Subcutaneous abdominal adipose tissue (tissue), 5 donors: ENCODE measurements around the gene FPGT.
"Not testable (repeated sequence)": the region's sequence is repeated elsewhere in the genome, so short reads cannot be mapped to it uniquely, and the experiment has no call there.

Source experiments
- H3K27ac ChIP-seq: one replicate; pipeline ENCODE4 v1.7.0; 2013; ENCODE audit warnings: low read depth, mild to moderate bottlenecking, inconsistent platforms, low read length, moderate library complexity
- H3K27me3 ChIP-seq, 5 donors: one replicate each; pipeline ENCODE4 v1.7.0; 2013; ENCODE audit warnings: low read length in 5 of 5, inconsistent platforms in 1 of 5; ENCODE audit not compliant: control insufficient read depth in 5 of 5, insufficient read depth in 4 of 5
- H3K36me3 ChIP-seq, 5 donors: one replicate each; pipeline ENCODE4 v1.7.0; 2013; ENCODE audit warnings: low read length in 5 of 5; ENCODE audit not compliant: control insufficient read depth in 5 of 5, insufficient read depth in 5 of 5
- H3K4me1 ChIP-seq, 5 donors: one replicate each; pipeline ENCODE4 v1.7.0; 2013; ENCODE audit warnings: low read length in 5 of 5, mild to moderate bottlenecking in 3 of 5, moderate library complexity in 1 of 5; ENCODE audit not compliant: control insufficient read depth in 5 of 5, insufficient read depth in 5 of 5
- H3K4me3 ChIP-seq, 5 donors: one replicate each; pipeline ENCODE4 v1.7.0; 2013; ENCODE audit warnings: low read length in 5 of 5, low read depth in 1 of 5
- H3K9ac ChIP-seq, 5 donors: one replicate each; pipeline ENCODE4 v1.7.0; 2013; ENCODE audit warnings: low read length in 5 of 5, mild to moderate bottlenecking in 4 of 5, moderate library complexity in 3 of 5
- H3K9me3 ChIP-seq, 5 donors: one replicate each; pipeline ENCODE4 v1.7.0; 2013; ENCODE audit warnings: low read length in 5 of 5; ENCODE audit not compliant: control insufficient read depth in 5 of 5
- donor health status: healthy.
- donor health status: healthy.
- donor health status: healthy.
- donor health status: healthy.
- donor health status: healthy.

FPGT gene

DNA sequence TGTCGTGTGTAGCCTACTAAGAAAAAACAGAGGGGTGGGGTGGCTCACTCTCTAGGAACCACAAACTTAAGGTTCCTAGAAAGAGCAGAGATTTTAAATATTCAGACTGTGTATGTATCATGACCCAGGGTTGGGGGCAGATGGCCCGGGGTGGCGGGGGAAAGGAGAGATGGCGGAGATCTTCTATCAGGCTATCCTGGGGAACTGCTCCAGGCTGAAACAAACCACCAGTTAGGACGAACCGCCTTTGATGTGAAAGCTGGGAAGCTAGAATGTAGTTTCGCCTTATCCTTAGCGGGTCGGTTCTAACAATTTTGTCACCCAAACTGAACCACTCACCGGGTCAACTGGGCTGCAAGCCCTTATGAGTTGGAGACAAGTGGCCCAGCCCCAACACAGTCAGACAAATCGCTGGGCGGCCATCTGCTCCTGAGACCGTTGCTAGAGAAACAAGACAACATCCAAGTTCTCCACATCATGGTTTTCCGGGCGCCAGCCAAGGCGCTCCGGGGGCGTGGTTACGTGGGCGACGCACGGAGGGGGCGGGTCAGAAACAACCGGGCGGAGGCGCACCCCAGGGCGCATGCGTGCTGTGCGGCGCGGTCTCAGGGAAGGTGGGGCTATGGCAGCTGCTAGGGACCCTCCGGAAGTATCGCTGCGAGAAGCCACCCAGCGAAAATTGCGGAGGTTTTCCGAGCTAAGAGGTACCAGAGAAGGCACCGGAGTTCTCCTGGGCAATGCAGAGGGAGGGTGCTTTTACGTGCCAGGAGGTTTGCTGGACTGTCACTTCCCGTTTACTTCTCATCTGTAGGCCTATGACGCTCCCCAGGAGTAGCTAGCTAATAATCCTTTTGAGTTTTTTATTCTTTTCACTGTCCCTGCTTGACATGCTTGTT, at the start of gene FPGT, which contains the start of gene LRRIQ3:
Gene FPGT (plus strand): TSS at position 586 of the 896 bp plus-strand sequence. CDS start 37 bp downstream, at position 623.
Gene LRRIQ3 (minus strand): TSS at position 520 of the 896 bp plus-strand sequence. CDS start 14,492 bp downstream, outside the sequence.
- Histone ChIP-seq H3K9me3 (no peaks in the 10 kb centered on the region), H3K4me1 (peaks cover 3 to 21% (median 14%) of the 10 kb centered on the region in 5 donors), H3K36me3 (peaks cover 6 to 15% (median 9%) of the 10 kb centered on the region in 5 donors), H3K27ac (peak within 1 kb of the TSS; percentile 66), H3K9ac (peak within 1 kb of the TSS; percentile 86 to 97 (median 94)), H3K27me3 (no peaks in the 10 kb centered on the region), H3K4me3 (peak within 1 kb of the TSS; percentile 94 to 99 (median 99))

DNA sequence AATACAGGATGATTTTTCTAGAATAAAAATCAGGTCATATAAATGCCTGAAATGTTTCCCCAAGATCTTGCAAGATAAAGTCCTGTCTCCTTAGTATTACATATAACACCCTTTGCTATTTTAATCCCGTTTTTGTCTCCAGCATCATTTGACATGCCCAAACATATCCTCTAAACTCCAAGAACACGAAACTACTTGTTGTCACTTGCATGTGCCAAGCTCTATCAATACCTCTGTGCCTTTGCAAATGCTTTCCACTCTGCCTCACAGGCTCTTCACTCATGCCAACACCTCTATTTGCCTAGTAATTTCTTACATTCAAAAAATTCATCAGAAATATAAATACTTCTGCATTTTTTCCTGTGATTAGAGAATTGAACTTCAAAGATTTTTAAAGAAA, 38.0 kb upstream of the FPGT start:
- no peak overlapping the region for H3K4me3 ChIP-seq
- H3K27me3 ChIP-seq = no peaks in the 10 kb centered on the region
- no peak overlapping the region for H3K27ac ChIP-seq
- no peaks in the 10 kb centered on the region for H3K36me3 ChIP-seq
- H3K9me3 ChIP-seq = no peaks in the 10 kb centered on the region
- H3K9ac ChIP-seq = no peak overlapping the region
- H3K4me1 ChIP-seq = peaks cover 0 to 8% (median 0%) of the 10 kb centered on the region in 5 donors

DNA sequence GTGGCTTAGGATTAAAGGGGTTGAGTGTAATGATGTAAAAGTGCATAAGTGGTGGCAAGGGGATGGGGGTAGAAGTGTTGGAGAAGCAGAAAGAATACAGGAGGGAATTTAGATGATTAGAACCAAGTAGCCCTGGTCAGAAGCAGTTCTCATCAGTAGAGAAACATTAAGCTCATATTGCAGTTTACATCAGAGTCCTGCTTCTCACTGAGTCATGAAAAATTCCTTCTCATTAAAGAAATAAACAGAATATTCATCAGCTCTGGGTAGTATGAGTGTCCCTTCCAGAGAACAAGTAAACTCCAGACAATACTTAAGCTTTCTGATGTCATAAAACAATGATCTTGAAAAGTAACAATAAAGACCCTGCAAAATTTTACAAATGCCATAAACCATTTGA, 36.5 kb upstream of the FPGT start:
- Histone ChIP-seq H3K9me3 (no peaks in the 10 kb centered on the region), H3K4me1 (peaks cover 0 to 8% (median 0%) of the 10 kb centered on the region in 5 donors), H3K27me3 (no peaks in the 10 kb centered on the region), H3K4me3 (no peak overlapping the region), H3K36me3 (no peaks in the 10 kb centered on the region), H3K27ac (no peak overlapping the region), H3K9ac (no peak overlapping the region)

DNA sequence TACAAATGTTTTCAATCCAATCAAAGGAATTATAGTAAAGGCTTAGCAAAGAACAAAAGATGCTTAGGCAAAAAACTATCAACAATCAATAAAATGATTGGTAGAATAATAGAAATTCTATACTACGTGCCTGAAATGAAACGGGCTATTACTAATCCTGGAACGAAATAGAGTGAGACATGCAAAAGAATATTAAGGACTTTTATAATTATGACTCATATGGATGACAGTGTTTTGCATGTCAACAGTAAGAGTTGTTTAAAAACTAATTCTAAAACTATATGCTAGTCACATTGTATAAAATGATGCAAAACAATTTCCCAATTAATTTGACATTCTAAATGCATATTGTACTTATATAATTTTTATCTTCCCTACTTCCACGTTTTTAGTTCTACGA, 35.7 kb upstream of the FPGT start:
- Histone ChIP-seq H3K9me3 (no peaks in the 10 kb centered on the region), H3K27ac (no peak overlapping the region), H3K4me1 (peaks cover 0 to under 1% (median 0%) of the 10 kb centered on the region in 5 donors), H3K27me3 (no peaks in the 10 kb centered on the region), H3K9ac (no peak overlapping the region), H3K36me3 (no peaks in the 10 kb centered on the region), H3K4me3 (no peak overlapping the region)

DNA sequence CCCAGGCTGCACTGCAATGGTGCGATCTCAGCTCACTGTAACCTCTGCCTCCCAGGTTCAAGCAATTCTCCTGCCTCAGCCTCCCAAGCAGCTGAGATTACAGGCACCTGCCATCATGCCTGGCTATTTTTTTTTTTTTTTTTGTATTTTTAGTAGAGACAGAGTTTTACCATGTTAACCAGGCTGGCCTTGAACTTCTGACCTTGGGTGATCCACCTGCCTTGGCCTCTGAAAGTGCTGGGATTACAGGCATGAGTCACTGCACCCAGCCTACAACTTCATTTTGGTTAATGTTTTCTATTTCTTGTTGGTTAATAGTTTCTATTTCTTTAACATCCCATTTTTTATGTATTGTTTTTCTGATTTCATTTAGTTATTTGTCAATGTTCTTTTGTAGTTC, 23.6 kb upstream of the FPGT start:
- H3K4me1 ChIP-seq, H3K9ac ChIP-seq, H3K27me3 ChIP-seq, H3K36me3 ChIP-seq, H3K27ac ChIP-seq, H3K4me3 ChIP-seq: not testable (repeated sequence)
- H3K9me3 ChIP-seq = peaks cover 9 to 24% (median 13%) of the 10 kb centered on the region in 5 donors

DNA sequence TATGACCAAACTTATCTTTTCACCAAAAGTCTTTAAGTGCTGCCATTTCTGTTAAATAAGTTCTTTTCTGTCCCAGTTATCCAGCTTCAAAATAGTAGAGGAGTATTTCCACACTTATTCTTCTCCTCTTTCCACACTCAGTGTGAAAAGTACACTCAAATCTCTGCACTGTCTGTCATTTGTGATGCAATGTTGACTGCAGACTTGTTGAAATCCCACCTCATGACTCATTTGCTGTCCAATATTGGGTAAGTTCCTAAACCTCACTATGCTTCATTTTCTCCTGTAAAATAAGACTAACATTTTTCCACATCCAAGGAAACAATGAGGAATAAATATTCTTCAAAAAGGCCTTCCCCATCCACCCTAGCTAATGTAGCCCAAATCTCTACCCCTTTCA, 17.6 kb upstream of the FPGT start:
- Histone ChIP-seq H3K4me3 (no peak overlapping the region), H3K27ac (no peak overlapping the region), H3K4me1 (peaks cover 0 to 3% (median 0%) of the 10 kb centered on the region in 5 donors), H3K36me3 (no peaks in the 10 kb centered on the region), H3K9me3 (peaks cover 0 to 3% (median under 1%) of the 10 kb centered on the region in 5 donors), H3K9ac (no peak overlapping the region), H3K27me3 (no peaks in the 10 kb centered on the region)

DNA sequence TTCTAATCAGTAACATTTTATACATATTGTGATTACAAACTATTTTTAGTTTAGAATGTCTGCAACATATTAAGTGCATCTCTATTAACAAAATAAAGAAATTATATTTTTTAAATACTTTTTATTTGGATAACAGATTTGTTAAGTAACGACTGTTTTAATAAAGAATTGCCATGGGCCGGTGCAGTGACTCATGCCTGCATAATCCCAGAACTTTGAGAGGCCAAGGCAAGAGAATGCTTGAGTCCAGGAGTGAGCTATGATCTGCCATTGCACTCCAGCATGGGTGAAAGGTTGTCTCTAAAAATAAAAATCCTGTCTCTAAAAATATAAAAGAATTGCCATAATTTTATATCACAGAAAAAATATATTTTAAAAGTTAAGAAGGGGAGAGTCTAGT, 4.1 kb upstream of the FPGT start:
- no peaks in the 10 kb centered on the region for H3K36me3 ChIP-seq
- H3K4me1 ChIP-seq = peaks cover under 1 to 11% (median 4%) of the 10 kb centered on the region in 5 donors
- no peak overlapping the region for H3K4me3 ChIP-seq
- no peaks in the 10 kb centered on the region for H3K27me3 ChIP-seq
- no peaks in the 10 kb centered on the region for H3K9me3 ChIP-seq
- H3K9ac ChIP-seq = no peak overlapping the region
- H3K27ac ChIP-seq = no peak overlapping the region

DNA sequence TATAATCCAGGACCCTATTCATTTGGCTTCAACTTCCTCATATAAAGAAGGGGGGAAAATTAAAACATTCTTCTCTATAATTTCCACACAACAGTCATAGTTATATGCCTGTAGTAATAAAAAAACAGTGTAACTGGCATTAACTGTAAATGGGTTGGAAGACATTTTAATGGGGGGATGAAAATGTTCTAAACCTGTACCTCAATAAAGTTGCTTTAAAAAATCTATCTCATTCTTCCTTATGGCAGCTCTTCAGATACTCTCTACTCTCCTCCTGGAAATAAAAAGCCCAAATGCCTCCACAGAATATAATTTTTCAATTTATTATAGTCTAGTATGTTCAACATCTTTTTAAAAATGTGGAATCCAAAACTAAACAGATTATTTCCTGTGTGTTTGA, 2.7 kb upstream of the FPGT start:
- H3K27me3 ChIP-seq = no peaks in the 10 kb centered on the region
- peaks cover 0 to 6% (median 4%) of the 10 kb centered on the region in 5 donors for H3K36me3 ChIP-seq
- no peak overlapping the region for H3K4me3 ChIP-seq
- H3K9ac ChIP-seq = no peak overlapping the region
- H3K27ac ChIP-seq = no peak overlapping the region
- H3K9me3 ChIP-seq = no peaks in the 10 kb centered on the region
- H3K4me1 ChIP-seq = peaks cover 3 to 21% (median 14%) of the 10 kb centered on the region in 5 donors

DNA sequence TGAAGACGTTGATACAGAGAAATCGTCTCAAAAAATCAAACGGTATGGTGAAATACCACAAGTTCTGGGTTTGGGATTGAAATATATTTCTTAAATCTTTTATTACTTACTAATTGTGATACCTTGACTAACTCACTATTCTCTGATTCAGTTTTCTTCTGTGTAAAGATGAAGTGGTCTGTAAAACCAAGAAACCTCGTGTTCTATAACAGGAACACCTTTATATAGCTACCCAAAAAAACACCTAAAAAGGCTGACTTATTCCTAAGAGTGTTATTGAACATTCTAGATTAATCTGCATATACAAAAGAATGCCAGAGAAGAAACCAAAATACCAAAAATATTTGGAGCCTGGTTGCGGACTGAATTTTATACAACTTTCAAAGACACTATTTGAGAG, 787 bp upstream of the FPGT start:
- H3K27ac ChIP-seq = peak overlapping the region; percentile 66
- H3K27me3 ChIP-seq = no peaks in the 10 kb centered on the region
- no peaks in the 10 kb centered on the region for H3K9me3 ChIP-seq
- H3K36me3 ChIP-seq = peaks cover 4 to 13% (median 6%) of the 10 kb centered on the region in 5 donors
- H3K4me3 ChIP-seq = peak overlapping the region; percentile 88 to 99 (median 97)
- peaks cover 3 to 21% (median 14%) of the 10 kb centered on the region in 5 donors for H3K4me1 ChIP-seq
- H3K9ac ChIP-seq = peak overlapping the region in 2 of 5 donors; percentile 74 to 78

DNA sequence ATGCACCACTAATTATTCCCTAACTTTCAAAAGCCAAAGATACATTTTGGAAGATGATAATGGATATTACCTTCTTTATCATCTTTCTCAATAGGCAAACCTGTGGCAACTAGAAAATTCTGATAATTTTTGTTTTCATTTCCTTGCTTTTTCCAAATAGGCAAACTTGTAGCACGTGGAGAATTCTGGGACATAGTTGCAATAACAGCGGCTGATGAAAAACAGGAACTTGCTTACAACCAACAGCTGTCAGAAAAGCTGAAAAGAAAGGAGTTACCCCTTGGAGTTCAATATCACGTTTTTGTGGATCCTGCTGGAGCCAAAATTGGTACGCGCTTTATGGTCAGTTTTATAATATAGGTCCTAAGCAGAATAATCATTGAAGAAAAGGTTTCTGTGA, 1.5 kb downstream of the FPGT start:
- peaks cover 3 to 21% (median 14%) of the 10 kb centered on the region in 5 donors for H3K4me1 ChIP-seq
- peak overlapping the region in 3 of 5 donors; percentile 94 to 99 (median 97) for H3K4me3 ChIP-seq
- H3K9me3 ChIP-seq = no peaks in the 10 kb centered on the region
- H3K36me3 ChIP-seq = peaks cover 9 to 25% (median 15%) of the 10 kb centered on the region in 5 donors
- H3K27me3 ChIP-seq = no peaks in the 10 kb centered on the region
- no peak overlapping the region for H3K27ac ChIP-seq
- H3K9ac ChIP-seq = no peak overlapping the region
